Prostate gland (tissue), 2 donors: ENCODE measurements around the gene STK26.

Experiments
- CTCF ChIP-seq, 4 experiments: fragments of 200-600 bp in 2 of 4; fragments of 450-650 bp in 2 of 4; sonication (generic) in 2 of 4; IDR thresholded peaks; 1 replicate in 3 of 4; 2 replicates in 1 of 4; pipeline ENCODE4 v1.5.1; 2016 to 2019; ENCODE audit warnings: antibody characterized with exemption in 4 of 4, mild to moderate bottlenecking in 2 of 4, moderate library complexity in 2 of 4
- POLR2A ChIP-seq: fragments of 450-650 bp; IDR thresholded peaks from one replicate; pipeline ENCODE4 v1.6.1; 2016; ENCODE audit warnings: antibody characterized with exemption, mild to moderate bottlenecking
- POLR2AphosphoS5 ChIP-seq: sonication (generic); formaldehyde crosslinking; IDR thresholded peaks from one replicate; pipeline ENCODE4 v1.6.1; 2017; ENCODE audit warnings: antibody characterized with exemption

DNA sequence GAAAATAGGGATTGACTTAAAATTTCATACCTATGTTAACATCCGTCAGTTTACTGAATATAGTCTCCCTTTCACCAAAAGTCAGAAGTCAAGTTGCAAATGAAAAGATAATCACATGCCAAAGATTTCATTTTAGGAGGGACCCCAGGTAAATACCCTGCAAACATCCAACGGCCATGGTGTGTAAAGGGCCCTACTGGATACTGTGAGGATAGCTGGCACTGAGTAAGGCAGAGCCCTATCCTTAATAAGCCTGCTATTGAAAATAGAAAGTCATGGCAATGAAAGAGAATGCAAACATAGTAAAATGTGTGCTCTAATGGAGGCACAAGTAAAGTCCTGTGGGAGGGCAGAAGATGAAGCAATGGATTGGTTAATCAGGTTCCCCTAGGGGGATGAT is 20.9 kb downstream of the STK26 start:
- TF ChIP-seq CTCF (IDR thresholded peaks at IDR 0.05) = no peak
- TF ChIP-seq POLR2A = no peak
- no peak for TF ChIP-seq POLR2AphosphoS5
